HepG2 (cell line): Measurements from ENCODE around the gene AKAP8L. TPM values are rescaled to one million over a fixed set of nuclear protein-coding genes. Genes with fewer than 3 reads are reported as not detected.

Source experiments
- ASH2L ChIP-seq: fragments of 300-600, 200-600 bp; sonication (generic); IDR thresholded peaks from 2 replicates; pipeline ENCODE4 v1.7.0; 2017; ENCODE audit warnings: low read depth, mild to moderate bottlenecking, moderate library complexity, mixed read lengths, low read length; ENCODE audit not compliant: insufficient read length
- ATF7 ChIP-seq, 2 experiments: fragments of 450-650 bp in 1 of 2; sonication (generic) in 1 of 2; formaldehyde crosslinking in 1 of 2; IDR thresholded peaks; 2 replicates each; pipeline versions ENCODE4 v1.4.0 to v1.6.1; 2016 to 2020; ENCODE audit warnings: antibody characterized with exemption in 1 of 2, mild to moderate bottlenecking in 1 of 2, missing genetic modification reagents in 1 of 2
- CHCHD3 ChIP-seq: sonication (generic); formaldehyde crosslinking; IDR thresholded peaks from 2 replicates; pipeline ENCODE4 v1.8.0; 2022; ENCODE audit warnings: mild to moderate bottlenecking, missing genetic modification reagents, moderate library complexity
- GZF1 ChIP-seq: sonication (generic); formaldehyde crosslinking; IDR thresholded peaks from 2 replicates; pipeline ENCODE4 v1.5.1; 2020; ENCODE audit warnings: mild to moderate bottlenecking, missing genetic modification reagents
- IKZF1 ChIP-seq: fragments of 450-650 bp; IDR thresholded peaks from 2 replicates; pipeline ENCODE4 v1.7.1; 2016
- RFX3 ChIP-seq: IDR thresholded peaks from 2 replicates; pipeline ENCODE4 v1.6.1; 2016; ENCODE audit warnings: missing biosample characterization, missing genetic modification reagents
- RFXAP ChIP-seq: sonication (generic); formaldehyde crosslinking; IDR thresholded peaks from 2 replicates; pipeline ENCODE4 v1.4.0; 2020; ENCODE audit warnings: missing genetic modification reagents, borderline replicate concordance
- ZFP1 ChIP-seq: IDR thresholded peaks from 2 replicates; pipeline ENCODE4 v1.6.1; 2016
- ZNF160 ChIP-seq: sonication (generic); formaldehyde crosslinking; IDR thresholded peaks from 2 replicates; pipeline ENCODE4 v1.8.0; 2022; ENCODE audit warnings: mild to moderate bottlenecking, inconsistent platforms, missing genetic modification reagents
- ZNF253 ChIP-seq: sonication (generic); formaldehyde crosslinking; IDR thresholded peaks from 2 replicates; pipeline ENCODE4 v1.8.0; 2022; ENCODE audit warnings: mild to moderate bottlenecking, missing genetic modification reagents, borderline replicate concordance
- ZNF577 ChIP-seq: sonication (generic); formaldehyde crosslinking; IDR thresholded peaks from 2 replicates; pipeline ENCODE4 v1.4.0; 2020; ENCODE audit warnings: mild to moderate bottlenecking, low read depth, missing genetic modification reagents, borderline replicate concordance
- ZNF652 ChIP-seq: IDR thresholded peaks from 2 replicates; pipeline ENCODE4 v1.6.1; 2016; ENCODE audit warnings: low read depth, borderline replicate concordance
- polyA plus RNA-seq, 8 experiments: library from polyadenylated mRNA; depleted of rRNA in 3 of 8; stranded (reverse) in 7 of 8; unstranded in 1 of 8; fragments of >200 nt; fragmentation: Illumina TruSeq in 4 of 8; extraction: Trizol in 4 of 8; gene quantifications; 2 replicates each; pipeline versions ENCODE4 v1.2.1 to v1.2.3, GENCODE V29; 2011 to 2016; ENCODE audit warnings: low read depth in 4 of 8, missing spikeins in 1 of 8, mixed read lengths in 1 of 8; ENCODE audit not compliant: insufficient read depth in 1 of 8
- total RNA-seq, 5 experiments: library from RNA; depleted of rRNA; stranded (reverse); fragments of >200 nt; fragmentation: Illumina TruSeq; extraction: Trizol; gene quantifications; 2 replicates each; pipeline ENCODE4 v1.2.3, GENCODE V29; 2016; ENCODE audit warnings: low read depth in 1 of 5
- TF ChIP-seq, protein P1 (sequence below): IDR thresholded peaks from 2 replicates; pipeline ENCODE4 v1.6.1; 2016
- TF ChIP-seq, protein P2 (sequence below): sonication (generic); formaldehyde crosslinking; IDR thresholded peaks from 2 replicates; pipeline ENCODE4 v1.5.0; 2020; ENCODE audit warnings: missing genetic modification reagents
- TF ChIP-seq, protein P3 (sequence below), 2 experiments: sonication (generic) in 1 of 2; formaldehyde crosslinking in 1 of 2; IDR thresholded peaks; 2 replicates each; pipeline versions ENCODE4 v1.5.1 to v1.6.1; 2011 to 2020; ENCODE audit warnings: borderline replicate concordance in 1 of 2, low read depth in 1 of 2, low read length in 1 of 2, mild to moderate bottlenecking in 1 of 2, missing genetic modification reagents in 1 of 2, moderate library complexity in 1 of 2
- TF ChIP-seq, protein P4 (sequence below): sonication (generic); formaldehyde crosslinking; IDR thresholded peaks from 2 replicates; pipeline ENCODE4 v1.8.0; 2022; ENCODE audit warnings: low read depth, missing genetic modification reagents

AKAP8L gene
- total and polyA plus RNA-seq, 2 of the 13 experiments (the other 11 are each of a cell fraction or from before 2014, with no cell fraction given), result 48.2 to 49.6 TPM

GRCh38 chr19:15418579-15419412 lies at the start of gene AKAP8L (continued):
- TF ChIP-seq, protein P1, sequence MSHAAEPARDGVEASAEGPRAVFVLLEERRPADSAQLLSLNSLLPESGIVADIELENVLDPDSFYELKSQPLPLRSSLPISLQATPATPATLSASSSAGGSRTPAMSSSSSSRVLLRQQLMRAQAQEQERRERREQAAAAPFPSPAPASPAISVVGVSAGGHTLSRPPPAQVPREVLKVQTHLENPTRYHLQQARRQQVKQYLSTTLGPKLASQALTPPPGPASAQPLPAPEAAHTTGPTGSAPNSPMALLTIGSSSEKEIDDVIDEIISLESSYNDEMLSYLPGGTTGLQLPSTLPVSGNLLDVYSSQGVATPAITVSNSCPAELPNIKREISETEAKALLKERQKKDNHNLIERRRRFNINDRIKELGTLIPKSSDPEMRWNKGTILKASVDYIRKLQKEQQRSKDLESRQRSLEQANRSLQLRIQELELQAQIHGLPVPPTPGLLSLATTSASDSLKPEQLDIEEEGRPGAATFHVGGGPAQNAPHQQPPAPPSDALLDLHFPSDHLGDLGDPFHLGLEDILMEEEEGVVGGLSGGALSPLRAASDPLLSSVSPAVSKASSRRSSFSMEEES, result no peak
- TF ChIP-seq ZNF253 (CRISPR knock-in tag) (0 out of 2 replicates have a peak, but pooled peaks have one; percentile 61), RFX3 (CRISPR knock-in tag) (no peak), ASH2L (peak; percentile 73), ZNF652 (no peak; the same call in 1 of the 2 replicates), IKZF1 (no peak), ZNF577 (CRISPR knock-in tag) (no peak), ZNF160 (CRISPR knock-in tag) (0 out of 2 replicates have a peak, but pooled peaks have one; percentile 31), ATF7 (IDR thresholded peaks at IDR 0.05) (no peak), ATF7 (CRISPR knock-in tag; IDR thresholded peaks at IDR 0.05) (0 out of 2 replicates have a peak, but pooled peaks have one; percentile 47), GZF1 (CRISPR knock-in tag) (no peak), RFXAP (no peak), CHCHD3 (CRISPR knock-in tag) (peak; percentile 57; the same call in 1 of the 2 replicates), ZFP1 (CRISPR knock-in tag) (no peak)
- TF ChIP-seq, protein P2, sequence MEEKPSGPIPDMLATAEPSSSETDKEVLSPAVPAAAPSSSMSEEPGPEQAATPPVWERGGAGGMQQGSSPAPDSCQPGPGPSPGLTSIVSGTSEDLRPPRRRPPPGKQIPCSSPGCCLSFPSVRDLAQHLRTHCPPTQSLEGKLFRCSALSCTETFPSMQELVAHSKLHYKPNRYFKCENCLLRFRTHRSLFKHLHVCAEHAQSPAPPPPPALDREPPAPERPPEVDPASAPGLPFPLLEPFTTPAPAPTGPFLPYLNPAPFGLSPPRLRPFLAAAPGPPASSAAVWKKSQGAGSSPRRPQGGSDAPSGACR, result peak; percentile 75
- TF ChIP-seq, protein P3, sequence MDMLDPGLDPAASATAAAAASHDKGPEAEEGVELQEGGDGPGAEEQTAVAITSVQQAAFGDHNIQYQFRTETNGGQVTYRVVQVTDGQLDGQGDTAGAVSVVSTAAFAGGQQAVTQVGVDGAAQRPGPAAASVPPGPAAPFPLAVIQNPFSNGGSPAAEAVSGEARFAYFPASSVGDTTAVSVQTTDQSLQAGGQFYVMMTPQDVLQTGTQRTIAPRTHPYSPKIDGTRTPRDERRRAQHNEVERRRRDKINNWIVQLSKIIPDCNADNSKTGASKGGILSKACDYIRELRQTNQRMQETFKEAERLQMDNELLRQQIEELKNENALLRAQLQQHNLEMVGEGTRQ (IDR thresholded peaks at IDR 0.05; ENCODE audit: low read depth, low read length), result no peak
- TF ChIP-seq, protein P3 (CRISPR knock-in tag; IDR thresholded peaks at IDR 0.05; ENCODE audit: borderline replicate concordance), result no peak
- TF ChIP-seq, protein P4, sequence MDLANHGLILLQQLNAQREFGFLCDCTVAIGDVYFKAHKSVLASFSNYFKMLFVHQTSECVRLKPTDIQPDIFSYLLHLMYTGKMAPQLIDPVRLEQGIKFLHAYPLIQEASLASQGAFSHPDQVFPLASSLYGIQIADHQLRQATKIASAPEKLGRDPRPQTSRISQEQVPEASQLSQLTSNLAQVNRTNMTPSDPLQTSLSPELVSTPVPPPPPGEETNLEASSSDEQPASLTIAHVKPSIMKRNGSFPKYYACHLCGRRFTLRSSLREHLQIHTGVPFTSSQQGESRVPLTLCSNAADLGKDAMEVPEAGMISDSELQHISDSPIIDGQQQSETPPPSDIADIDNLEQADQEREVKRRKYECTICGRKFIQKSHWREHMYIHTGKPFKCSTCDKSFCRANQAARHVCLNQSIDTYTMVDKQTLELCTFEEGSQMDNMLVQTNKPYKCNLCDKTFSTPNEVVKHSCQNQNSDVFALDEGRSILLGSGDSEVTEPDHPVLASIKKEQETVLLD (CRISPR knock-in tag), result no peak
